Endothelial cell of umbilical vein (primary cell): ENCODE results near the gene PSMC2. TPM values are rescaled to one million over a fixed set of nuclear protein-coding genes. Genes with fewer than 3 reads are reported as not detected.

Experiments
- BruUV-seq: library from RNA; stranded (reverse); fragments of 400-500 nt; replicated peaks from 2 replicates; lab custom pipeline; 2021; lab: Mats Ljungman, UMichigan
- CTCF ChIA-PET: fragments of 300-600, 350-600 bp; sonication (Branson Sonifier 250); formaldehyde crosslinking; loops from one replicate; lab custom pipeline; 2021; ENCODE audit warnings: antibody characterized with exemption, inconsistent platforms; lab: Charles Lee
- POLR2A ChIA-PET: fragments of 300-600, 350-600 bp; sonication (Branson Sonifier 250); formaldehyde crosslinking; loops from one replicate; lab custom pipeline; 2021; ENCODE audit warnings: antibody characterized with exemption, inconsistent platforms; lab: Charles Lee
- DNase-seq: peaks from one replicate; pipeline ENCODE4 v3.0.0-alpha.2; 2011; ENCODE audit warnings: low read depth, low spot score
- FAIRE-seq: peaks from 2 replicates; lab custom pipeline; 2011; peaks lifted over from hg19 to GRCh38; lab: Jason Lieb, UNC
- H2AFZ ChIP-seq: 2 replicates; pipeline ENCODE4 v1.6.0; 2012; ENCODE audit warnings: low read depth, low read length, control low read depth, inconsistent platforms
- H3K27ac ChIP-seq: 2 replicates; pipeline ENCODE4 v1.5.1; 2011; ENCODE audit warnings: low read depth, mild to moderate bottlenecking, control low read depth, low read length, moderate library complexity; ENCODE audit not compliant: insufficient read depth
- H3K27me3 ChIP-seq, 2 experiments: 2 replicates each; pipeline versions ENCODE4 v1.6.0 to v1.6.1; 2011; ENCODE audit warnings: low read length in 2 of 2, mixed read lengths in 1 of 2; ENCODE audit not compliant: control insufficient read depth in 2 of 2, insufficient read depth in 2 of 2
- H3K36me3 ChIP-seq, 2 experiments: 2 replicates in 1 of 2; 3 replicates in 1 of 2; pipeline ENCODE4 v1.5.1; 2011; ENCODE audit warnings: low read length in 2 of 2, mild to moderate bottlenecking in 1 of 2, moderate library complexity in 1 of 2; ENCODE audit not compliant: control insufficient read depth in 2 of 2, insufficient read depth in 2 of 2; ENCODE audit errors: extremely low read depth in 1 of 2
- H3K4me1 ChIP-seq: 3 replicates; pipeline ENCODE4 v1.5.1; 2011; ENCODE audit warnings: mild to moderate bottlenecking, low read length; ENCODE audit not compliant: control insufficient read depth, insufficient read depth; ENCODE audit errors: extremely low read depth
- H3K4me2 ChIP-seq: 2 replicates; pipeline ENCODE4 v1.6.1; 2011; ENCODE audit warnings: low read length, control low read depth, mixed read lengths; ENCODE audit not compliant: insufficient read depth
- H3K4me3 ChIP-seq, 3 experiments: fragments of 200-600 bp in 1 of 3; sonication (generic), shearing (Covaris generic) in 1 of 3; replicated peaks in 1 of 3; 2 replicates each; pipeline ENCODE4 v1.5.1; 2011 to 2016; ENCODE audit warnings: control low read depth in 3 of 3, low read length in 3 of 3, mild to moderate bottlenecking in 2 of 3, inconsistent platforms in 1 of 3, low read depth in 1 of 3, moderate library complexity in 1 of 3; ENCODE audit not compliant: insufficient read depth in 1 of 3
- H3K79me2 ChIP-seq: 2 replicates; pipeline ENCODE4 v1.6.0; 2012; ENCODE audit warnings: low read length, inconsistent platforms; ENCODE audit not compliant: control insufficient read depth, insufficient read depth
- H3K9ac ChIP-seq: replicated peaks from 2 replicates; pipeline ENCODE3; 2011; ENCODE audit warnings: low read length, control low read depth; ENCODE audit not compliant: insufficient read depth; ENCODE audit errors: extremely low read depth
- H3K9me1 ChIP-seq: replicated peaks from 3 replicates; pipeline ENCODE4 v1.6.0; 2011; ENCODE audit warnings: mild to moderate bottlenecking, low read length; ENCODE audit not compliant: control insufficient read depth, insufficient read depth; ENCODE audit errors: extremely low read depth
- H3K9me3 ChIP-seq: replicated peaks from 2 replicates; pipeline ENCODE4 v1.5.1; 2012; ENCODE audit warnings: low read length, inconsistent platforms; ENCODE audit not compliant: control insufficient read depth, insufficient read depth
- H4K20me1 ChIP-seq: replicated peaks from 2 replicates; pipeline ENCODE3; 2011; ENCODE audit warnings: mild to moderate bottlenecking, low read length; ENCODE audit not compliant: control insufficient read depth, insufficient read depth; ENCODE audit errors: extremely low read depth
- EZH2 ChIP-seq: IDR thresholded peaks from 2 replicates; pipeline ENCODE4 v1.6.1; 2012; ENCODE audit warnings: borderline replicate concordance, low read depth, mild to moderate bottlenecking, moderate library complexity, low read length, inconsistent platforms; ENCODE audit not compliant: severe bottlenecking
- FOS ChIP-seq: IDR thresholded peaks from 2 replicates; pipeline ENCODE4 v1.6.1; 2011; ENCODE audit warnings: mild to moderate bottlenecking, low read length, moderate library complexity, borderline replicate concordance; ENCODE audit not compliant: insufficient read depth
- GATA2 ChIP-seq: IDR thresholded peaks from 2 replicates; pipeline ENCODE4 v1.7.0; 2011; ENCODE audit warnings: low read depth, mild to moderate bottlenecking, moderate library complexity, mixed read lengths, low read length; ENCODE audit not compliant: insufficient read length, insufficient read depth
- JUN ChIP-seq: IDR thresholded peaks from 2 replicates; pipeline ENCODE4 v1.6.1; 2011; ENCODE audit warnings: borderline replicate concordance, low read depth; ENCODE audit not compliant: insufficient read length, insufficient read depth
- MYC ChIP-seq: IDR thresholded peaks from one replicate; pipeline ENCODE4 v1.6.1; 2011; ENCODE audit warnings: mild to moderate bottlenecking, low read depth, low read length
- POLR2A ChIP-seq: IDR thresholded peaks from 2 replicates; pipeline ENCODE4 v1.6.1; 2012; ENCODE audit warnings: low read depth, mild to moderate bottlenecking, control low read depth, low read length
- POLR2AphosphoS5 ChIP-seq: IDR thresholded peaks from 2 replicates; pipeline ENCODE4 v1.6.1; 2012; ENCODE audit warnings: low read depth, mild to moderate bottlenecking, control low read depth, low read length, moderate library complexity; ENCODE audit not compliant: insufficient read depth
- dilution Hi-C: fragments of 300-500 bp; cut with MboI; formaldehyde crosslinking; loops from one replicate; pipeline ENCODE4 v1.15.0; 2019; ENCODE audit warnings: low sequenced_read_pairs; ENCODE audit not compliant: extremely low pct_ligation_motif_present
- intact Hi-C: fragments of 100-400 bp; cut with micrococcal nuclease; formaldehyde crosslinking; loops from one replicate; pipeline ENCODE4 v1.10.0; 2022
- polyA plus RNA-seq, 4 experiments: library from polyadenylated mRNA; depleted of rRNA in 3 of 4; stranded (reverse) in 3 of 4; unstranded in 1 of 4; fragments of >200 nt; gene quantifications; 2 replicates each; pipeline versions ENCODE4 v1.2.1 to v1.2.3, GENCODE V29; 2011 to 2012; ENCODE audit warnings: missing spikeins in 1 of 4
- total RNA-seq: library from RNA; stranded (reverse); gene quantifications from 2 replicates; pipeline ENCODE4 v1.2.3, GENCODE V29; 2021
- TF ChIP-seq, protein P1 (sequence below), 2 donors: IDR thresholded peaks; 1 replicate in 1 of 2; 2 replicates in 1 of 2; pipeline ENCODE4 v1.5.1; 2011; ENCODE audit warnings: low read length in 2 of 2, mild to moderate bottlenecking in 2 of 2, moderate library complexity in 2 of 2, control low read depth in 1 of 2, inconsistent platforms in 1 of 2, low read depth in 1 of 2; ENCODE audit not compliant: insufficient read depth in 1 of 2; ENCODE audit errors: extremely low read depth in 1 of 2
- TF ChIP-seq, protein P2 (sequence below): IDR thresholded peaks from 2 replicates; pipeline ENCODE4 v1.6.1; 2011; ENCODE audit not compliant: insufficient read depth, insufficient read length

Gene PSMC2
- total and polyA plus RNA-seq, 2 donors (not counting 3 experiments of a cell fraction or from before 2014, with no cell fraction given): 109 to 147 TPM

DNA sequence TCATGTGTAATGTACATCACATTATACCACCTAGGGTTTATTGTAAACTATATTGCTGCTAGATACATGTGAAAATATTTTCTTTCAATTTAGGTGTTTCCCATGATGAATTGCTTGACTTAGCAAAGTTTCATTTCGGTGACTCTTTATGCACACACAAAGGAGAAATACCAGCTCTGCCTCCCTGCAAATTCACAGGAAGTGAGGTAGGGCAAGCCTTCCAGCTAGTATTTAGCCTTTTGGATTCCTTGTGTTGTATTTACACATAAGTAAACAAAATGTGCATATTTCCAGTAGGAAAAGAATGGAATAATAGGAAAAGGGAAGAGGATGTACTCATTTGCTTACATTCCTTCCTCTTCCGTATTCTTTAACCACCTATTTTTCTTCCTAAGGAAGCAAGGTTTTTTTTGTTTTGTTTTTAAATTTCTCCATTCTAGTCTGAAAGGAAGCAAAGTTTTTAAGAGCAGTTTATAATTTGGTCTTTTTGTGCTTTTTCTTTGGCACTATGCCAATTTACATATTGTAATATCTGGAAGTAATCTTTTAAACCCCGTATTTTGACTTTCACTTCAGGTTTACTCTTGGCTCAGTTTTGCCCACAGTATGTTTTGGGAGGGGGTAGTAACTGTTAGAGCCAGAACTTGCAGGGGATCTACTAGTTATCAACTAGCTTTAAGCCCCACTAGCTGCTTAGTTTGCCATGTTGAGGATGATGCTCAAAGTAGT, 39.8 kb upstream of the PSMC2 start:
- CTCF ChIA-PET: interaction anchor here (1.0 to 1.2 kb wide), 2 partner anchors 9 to 14 kb away, joined by 3 to 5 read pairs; no protein-coding TSS in a partner anchor

DNA sequence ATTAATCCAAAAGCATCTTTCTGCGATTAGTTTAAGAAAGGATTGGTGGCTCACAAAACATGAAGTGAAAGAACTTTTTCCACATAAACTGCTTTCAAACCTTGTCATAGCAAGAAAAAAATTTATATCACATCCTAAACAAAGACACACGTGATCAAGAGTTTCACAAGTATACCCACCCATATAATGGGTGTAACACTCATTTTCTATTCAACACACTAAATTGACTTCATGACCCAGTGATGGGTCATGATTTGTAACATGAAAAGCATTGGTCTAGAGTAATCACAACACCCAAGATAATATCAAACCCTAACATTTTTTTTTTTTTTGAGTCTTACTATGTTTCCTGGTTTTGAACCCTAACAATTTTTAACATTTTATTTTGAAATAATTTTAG, 32.6 kb upstream of the PSMC2 start:
- Histone ChIP-seq H3K79me2 (no peaks in the 10 kb centered on the region), H3K4me2 (no peak overlapping the region), H4K20me1 (peaks cover 3% of the 10 kb centered on the region), H3K27me3 (no peaks in the 10 kb centered on the region), H3K4me3 (no peak overlapping the region), H3K9ac (no peak overlapping the region), H3K4me1 (no peaks in the 10 kb centered on the region), H3K9me3 (no peaks in the 10 kb centered on the region), H3K36me3 (peaks cover 20 to 52% of the 10 kb centered on the region in 2 experiments), H3K27ac (no peak overlapping the region), H2AFZ (no peak overlapping the region), H3K9me1 (no peaks in the 10 kb centered on the region)
- CTCF ChIA-PET: no interaction called here
- POLR2A ChIA-PET: no interaction called here
- intact Hi-C loops: no loop called here
- BruUV-seq: no TSS peak
- dilution Hi-C loops: no loop called here
- DNase-seq (no peak), FAIRE-seq (no peak)
- no peak for TF ChIP-seq POLR2AphosphoS5
- no peak for TF ChIP-seq EZH2
- TF ChIP-seq, protein P1, sequence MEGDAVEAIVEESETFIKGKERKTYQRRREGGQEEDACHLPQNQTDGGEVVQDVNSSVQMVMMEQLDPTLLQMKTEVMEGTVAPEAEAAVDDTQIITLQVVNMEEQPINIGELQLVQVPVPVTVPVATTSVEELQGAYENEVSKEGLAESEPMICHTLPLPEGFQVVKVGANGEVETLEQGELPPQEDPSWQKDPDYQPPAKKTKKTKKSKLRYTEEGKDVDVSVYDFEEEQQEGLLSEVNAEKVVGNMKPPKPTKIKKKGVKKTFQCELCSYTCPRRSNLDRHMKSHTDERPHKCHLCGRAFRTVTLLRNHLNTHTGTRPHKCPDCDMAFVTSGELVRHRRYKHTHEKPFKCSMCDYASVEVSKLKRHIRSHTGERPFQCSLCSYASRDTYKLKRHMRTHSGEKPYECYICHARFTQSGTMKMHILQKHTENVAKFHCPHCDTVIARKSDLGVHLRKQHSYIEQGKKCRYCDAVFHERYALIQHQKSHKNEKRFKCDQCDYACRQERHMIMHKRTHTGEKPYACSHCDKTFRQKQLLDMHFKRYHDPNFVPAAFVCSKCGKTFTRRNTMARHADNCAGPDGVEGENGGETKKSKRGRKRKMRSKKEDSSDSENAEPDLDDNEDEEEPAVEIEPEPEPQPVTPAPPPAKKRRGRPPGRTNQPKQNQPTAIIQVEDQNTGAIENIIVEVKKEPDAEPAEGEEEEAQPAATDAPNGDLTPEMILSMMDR (IDR thresholded peaks at IDR 0.05; ENCODE audit: extremely low read depth in 1 of 2, insufficient read depth in 1 of 2, low read depth in 1 of 2, low read length in 2 of 2): no peak
- TF ChIP-seq POLR2A: no peak
- no peak for TF ChIP-seq GATA2
- TF ChIP-seq MYC: no peak
- TF ChIP-seq, protein P2, sequence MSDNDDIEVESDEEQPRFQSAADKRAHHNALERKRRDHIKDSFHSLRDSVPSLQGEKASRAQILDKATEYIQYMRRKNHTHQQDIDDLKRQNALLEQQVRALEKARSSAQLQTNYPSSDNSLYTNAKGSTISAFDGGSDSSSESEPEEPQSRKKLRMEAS: no peak
- no peak for TF ChIP-seq JUN
- TF ChIP-seq FOS: no peak

More for the DNA sequence above, 39.8 kb upstream of the PSMC2 start:
- H3K79me2 ChIP-seq: no peaks in the 10 kb centered on the region
- peaks cover 3 to 30% of the 10 kb centered on the region in 2 experiments for H3K36me3 ChIP-seq
- peak overlapping the region; percentile 64 for H3K4me2 ChIP-seq
- peak; percentile 38 for DNase-seq
- H4K20me1 ChIP-seq: no peaks in the 10 kb centered on the region
- H2AFZ ChIP-seq: no peak overlapping the region
- POLR2A ChIA-PET: interaction anchor here (0.6 kb wide), 1 partner anchor 51 kb away, joined by 3 read pairs; no protein-coding TSS in a partner anchor
- H3K9ac ChIP-seq: no peak overlapping the region
- intact Hi-C loops (loop anchor here (1.0 kb wide), 1 partner anchor 10 kb away; the partner anchor contains the start of gene PMPCB), dilution Hi-C loops (no loop called here)
- H3K27ac ChIP-seq: no peak overlapping the region
- H3K9me3 ChIP-seq: no peaks in the 10 kb centered on the region
- H3K27me3 ChIP-seq: no peaks in the 10 kb centered on the region
- peaks cover 10% of the 10 kb centered on the region for H3K4me1 ChIP-seq
- TF ChIP-seq EZH2: no peak
- TF ChIP-seq, protein P2: no peak
- BruUV-seq: no TSS peak
- no peak overlapping the region for H3K4me3 ChIP-seq
- no peak for FAIRE-seq
- no peaks in the 10 kb centered on the region for H3K9me1 ChIP-seq
